ENCODE results near the gene COPS4. TPM values are rescaled to one million over a fixed set of nuclear protein-coding genes. Genes with fewer than 3 reads are reported as not detected.
A peak's percentile ranks its signal among the peaks of the same experiment; 100 is the strongest.
"Not testable (repeated sequence)": the region's sequence is repeated elsewhere in the genome, so short reads cannot be mapped to it uniquely, and the experiment has no call there.

COPS4 gene
- total RNA-seq, 1 experiment from 2014 or later = 21.9 TPM

GRCh38 chr4:83083925-83084475 lies 49.0 kb downstream of the COPS4 start:
- no peak for DNase-seq (ENCODE audit: low spot score)

DNA sequence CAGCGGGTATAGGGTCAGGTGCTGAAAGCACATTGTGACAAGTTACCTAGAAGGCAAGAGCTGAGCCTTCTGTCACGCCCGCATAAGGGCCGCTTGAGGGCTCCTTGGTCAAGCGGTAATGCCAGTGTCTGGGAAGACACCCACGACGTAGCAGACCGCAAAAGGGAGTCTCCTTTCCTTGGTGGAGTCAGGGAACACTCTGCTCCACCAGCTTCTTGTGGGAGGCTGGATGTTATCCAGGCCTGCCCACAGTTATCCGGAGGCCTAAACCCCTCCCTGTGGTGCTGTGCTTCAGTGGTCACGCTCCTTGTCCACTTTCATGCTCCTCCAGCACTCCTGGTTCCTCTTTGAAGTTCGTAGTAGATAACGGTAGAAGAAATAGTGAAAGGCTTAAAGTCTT lies 50.0 kb downstream of the COPS4 start:
- DNase-seq (ENCODE audit: low spot score) = not testable (repeated sequence)

DNA sequence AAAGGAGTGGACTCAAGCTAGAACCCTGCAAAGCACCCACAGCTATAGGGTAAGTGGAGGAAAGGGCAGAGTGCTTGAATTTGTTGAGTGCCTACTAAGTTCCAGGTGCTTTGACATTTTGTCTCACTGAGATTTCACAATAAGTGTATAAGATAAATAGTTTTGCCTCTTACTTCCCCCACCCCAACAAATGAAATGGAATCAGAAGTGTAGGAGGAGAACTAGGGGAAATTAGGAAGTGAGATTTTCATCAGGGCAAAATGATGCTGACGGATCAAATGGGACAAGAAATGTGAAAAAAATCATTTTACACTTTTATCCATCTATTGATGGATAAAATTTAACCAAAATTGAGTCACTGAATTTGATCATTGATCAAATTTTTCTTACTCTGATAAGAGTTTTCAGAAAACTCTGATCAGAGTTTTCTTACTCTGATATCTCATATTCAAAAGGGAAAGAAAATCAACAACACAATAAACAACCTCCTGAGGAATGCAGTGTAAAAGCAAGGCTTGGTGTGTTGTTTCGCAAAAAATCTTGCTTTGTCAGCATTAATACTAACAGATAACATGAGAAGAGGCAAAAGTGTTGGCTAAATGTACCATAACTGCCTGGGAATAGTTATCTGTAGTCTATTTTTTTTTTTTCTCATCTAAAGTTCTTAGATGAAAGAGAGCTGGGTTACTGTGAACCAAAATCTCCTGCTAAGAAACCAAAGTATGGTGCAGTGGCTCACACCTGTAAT lies 54.6 kb downstream of the COPS4 start:
- no peak for DNase-seq (ENCODE audit: low spot score)

- no peak for DNase-seq (ENCODE audit: low spot score)
Measured at GRCh38 chr4:83093060-83093640, 58.2 kb downstream of the COPS4 start.

GRCh38 chr4:83096397-83096796 lies 61.4 kb downstream of the COPS4 start:
- DNase-seq (ENCODE audit: low spot score) = no peak

DNA sequence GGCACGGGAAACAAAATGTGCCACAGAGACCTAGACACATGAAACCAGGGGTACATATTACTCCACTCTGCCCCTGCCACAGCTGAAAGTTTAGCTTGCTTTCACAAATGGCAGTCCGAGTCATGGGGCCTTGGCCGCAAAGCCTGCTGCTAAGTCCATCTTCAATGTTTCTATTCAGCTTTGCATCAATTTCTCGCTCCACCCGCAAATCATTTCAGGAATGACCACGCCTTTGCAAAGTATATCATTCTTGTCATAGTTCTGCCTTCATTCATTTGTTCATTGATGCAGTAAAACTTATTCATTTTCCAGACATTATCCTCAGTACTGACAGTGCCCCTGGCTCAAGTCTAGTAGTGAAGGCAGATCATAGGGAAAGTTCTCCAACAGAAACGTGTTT lies 70.0 kb downstream of the COPS4 start:
- no peak for DNase-seq (ENCODE audit: low spot score)

- no peak for DNase-seq (ENCODE audit: low spot score)
Measured at GRCh38 chr4:83107631-83108030, 72.6 kb downstream of the COPS4 start.

- no peak for DNase-seq (ENCODE audit: low spot score)
Measured at GRCh38 chr4:83108101-83108861, 73.3 kb downstream of the COPS4 start.

DNA sequence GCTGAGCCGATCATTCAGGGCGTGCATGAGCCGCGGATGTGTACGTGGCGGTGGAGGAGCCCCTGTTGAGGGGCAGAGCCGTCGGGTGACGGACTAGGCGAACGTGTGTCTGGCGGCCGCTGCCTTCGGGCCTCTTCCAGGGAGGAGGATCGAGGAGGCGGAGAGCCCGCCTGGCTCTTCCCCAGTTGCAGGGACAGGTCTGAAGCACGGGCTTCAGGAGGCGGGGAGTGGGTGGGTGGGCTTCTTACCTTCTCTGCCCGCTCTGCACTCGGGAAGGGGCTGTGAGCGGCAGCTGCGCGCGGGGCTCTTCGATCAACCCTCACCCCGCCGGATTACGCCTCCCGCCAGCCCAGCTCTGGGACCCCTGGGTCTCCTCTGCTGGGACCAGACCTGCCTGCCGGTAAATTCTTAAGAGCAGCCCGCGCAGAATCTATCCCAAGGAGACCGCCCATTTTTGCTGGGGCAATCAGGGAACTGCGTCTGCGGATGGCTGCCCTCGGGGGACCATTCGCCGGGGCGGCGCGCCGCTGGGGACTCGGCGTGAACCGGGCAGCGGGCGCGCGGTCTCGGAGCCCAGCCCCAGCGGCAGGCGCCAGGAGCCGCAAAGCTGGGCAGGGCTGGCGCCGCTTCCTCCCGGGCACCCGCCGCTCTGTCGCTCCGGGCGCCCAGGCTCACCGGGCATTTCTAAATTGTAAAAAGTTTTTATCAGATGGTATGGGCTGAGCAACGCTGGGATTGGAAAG lies 74.7 kb downstream of the COPS4 start:
- peak; percentile 54 for DNase-seq (ENCODE audit: low spot score)

DNA sequence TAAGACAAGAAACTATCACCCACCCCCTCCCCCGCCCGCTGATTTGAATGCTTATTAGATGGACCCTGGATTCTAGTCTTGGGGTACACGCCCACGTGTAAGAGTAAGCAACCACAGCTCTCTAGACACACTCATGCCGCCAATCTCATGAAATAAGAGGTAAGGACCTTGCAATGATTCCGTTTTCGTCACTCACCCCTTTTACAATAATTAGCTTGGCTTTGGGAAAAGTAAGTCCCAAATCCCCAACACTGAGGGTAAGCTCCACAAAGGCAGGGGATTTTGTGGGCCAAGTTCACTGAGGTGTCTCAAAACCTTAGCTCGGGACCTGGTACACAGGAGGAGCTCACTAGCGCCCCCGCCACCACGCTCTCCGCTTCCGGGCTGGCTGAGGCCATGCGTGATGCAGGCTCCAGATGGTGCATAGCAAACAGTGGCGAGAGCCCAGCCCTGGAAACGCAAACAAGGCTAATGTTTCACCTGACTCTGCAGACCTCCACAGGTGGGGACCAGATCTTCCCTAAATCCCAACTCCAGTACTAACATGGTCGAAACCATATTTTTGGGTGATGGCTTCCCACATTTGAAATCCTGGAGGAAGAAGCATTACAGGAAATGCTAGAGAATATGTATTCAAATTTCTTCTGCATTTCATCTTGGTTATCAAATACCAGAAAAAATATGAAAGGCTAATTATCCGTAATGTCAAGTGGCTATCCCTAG lies 75.4 kb downstream of the COPS4 start:
- DNase-seq (ENCODE audit: low spot score) = peak; percentile 97

DNA sequence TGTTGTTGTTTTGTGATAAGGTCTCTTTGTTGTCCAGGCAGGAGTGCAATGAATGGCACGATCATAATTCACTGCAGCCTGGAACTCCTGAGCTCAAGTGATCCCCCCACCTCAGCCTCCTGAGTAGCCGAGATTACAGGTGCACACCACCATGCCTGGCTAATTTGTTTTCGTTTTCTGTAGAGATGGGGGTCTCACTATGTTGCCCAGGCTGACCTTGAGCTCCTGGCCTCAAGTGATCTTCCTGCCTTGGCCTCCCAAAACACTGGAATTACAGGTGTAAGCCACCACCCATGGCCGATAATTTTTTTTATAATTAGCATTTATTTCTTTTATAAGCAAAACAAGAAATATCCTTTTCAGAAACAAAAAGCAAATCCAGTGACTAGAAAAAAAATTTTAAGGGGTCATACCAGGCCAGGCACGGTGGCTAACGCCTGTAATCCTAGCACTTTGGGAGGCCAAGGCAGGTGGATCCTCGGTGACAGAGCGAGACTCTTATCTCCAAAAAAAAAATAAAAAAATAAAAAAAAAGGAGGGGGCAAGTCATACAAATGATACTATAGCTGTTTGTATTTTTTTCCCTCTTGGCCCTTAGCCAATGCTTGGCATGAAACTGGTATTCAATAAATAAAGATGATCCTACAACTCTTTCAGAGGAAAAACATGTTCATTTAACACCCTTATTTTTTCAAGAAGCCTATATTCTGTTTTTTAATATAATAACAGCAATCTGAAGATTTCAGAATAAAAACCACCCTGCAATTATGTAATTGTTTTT lies 76.2 kb downstream of the COPS4 start:
- peak; percentile 26 for DNase-seq (ENCODE audit: low spot score)

GRCh38 chr4:83111751-83112141 lies 76.8 kb downstream of the COPS4 start:
- DNase-seq (ENCODE audit: low spot score) = not testable (repeated sequence)

DNA sequence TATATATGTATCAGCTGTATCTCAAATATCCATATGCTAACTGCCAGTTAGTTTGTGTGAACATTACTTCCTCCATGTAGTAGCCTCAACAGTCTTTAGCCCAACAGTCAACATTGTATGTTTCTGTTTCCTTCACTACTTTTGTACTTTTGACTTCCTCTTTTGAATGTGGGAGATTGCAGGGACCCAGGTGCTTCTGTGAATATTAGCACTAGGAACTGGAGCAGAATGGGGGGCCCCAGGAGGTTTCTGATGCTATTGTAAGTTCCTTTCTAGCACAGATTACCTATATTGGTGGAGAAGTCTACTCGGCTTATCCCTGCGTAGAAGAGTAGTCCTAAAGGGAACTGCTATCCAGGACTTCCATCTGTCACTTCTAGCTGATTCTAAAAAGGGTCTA lies 77.2 kb downstream of the COPS4 start:
- DNase-seq (ENCODE audit: low spot score) = no peak

DNA sequence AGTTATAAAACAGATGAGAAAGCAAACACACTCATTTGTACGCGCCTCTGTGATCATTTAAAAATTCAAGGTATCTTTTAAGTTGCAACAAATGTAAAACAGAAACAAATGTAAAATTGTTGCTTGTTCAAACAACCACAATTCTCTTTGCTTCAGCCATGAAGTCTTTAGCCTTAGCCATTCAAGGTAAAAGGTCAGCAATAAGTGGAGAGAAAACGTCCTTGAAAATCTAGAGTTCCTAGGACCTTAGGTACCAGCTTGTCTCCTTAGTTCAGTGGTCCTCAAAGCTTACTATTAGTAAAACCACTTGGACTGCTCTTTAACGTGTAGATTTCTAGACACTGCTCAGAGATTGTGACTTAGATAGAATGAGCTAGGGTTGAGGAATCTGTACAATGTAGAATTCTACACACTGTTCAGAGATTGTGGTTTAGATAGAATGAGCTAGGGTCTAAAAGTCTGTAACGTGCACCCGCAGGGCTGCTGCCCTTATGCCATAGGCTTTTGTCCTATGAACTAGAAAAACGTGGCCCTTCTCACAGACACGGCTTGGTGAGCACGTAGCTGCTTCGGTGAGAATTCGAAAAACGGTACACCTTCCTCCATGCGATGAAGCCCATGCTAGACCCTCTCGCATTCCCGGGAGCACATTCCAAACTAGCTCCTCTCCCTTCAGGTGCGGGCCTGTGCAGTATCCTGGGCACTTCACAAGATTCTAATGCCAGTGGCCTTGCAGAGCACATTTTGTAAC lies 77.9 kb downstream of the COPS4 start:
- peak; percentile 49 for DNase-seq (ENCODE audit: low spot score)

GRCh38 chr4:83113429-83113786 lies 78.4 kb downstream of the COPS4 start:
- DNase-seq (ENCODE audit: low spot score) = peak; percentile 45

GRCh38 chr4:83114576-83114975 lies 79.6 kb downstream of the COPS4 start, which contains the start of gene PLAC8:
TSS of gene PLAC8 (minus strand) at chr4:83114729. CDS start at chr4:83107921, 6,808 bp downstream.
- DNase-seq (ENCODE audit: low spot score) = peak; percentile 52

- no peak for DNase-seq (ENCODE audit: low spot score)
Measured at GRCh38 chr4:83115000-83115399, 80.0 kb downstream of the COPS4 start.

DNA sequence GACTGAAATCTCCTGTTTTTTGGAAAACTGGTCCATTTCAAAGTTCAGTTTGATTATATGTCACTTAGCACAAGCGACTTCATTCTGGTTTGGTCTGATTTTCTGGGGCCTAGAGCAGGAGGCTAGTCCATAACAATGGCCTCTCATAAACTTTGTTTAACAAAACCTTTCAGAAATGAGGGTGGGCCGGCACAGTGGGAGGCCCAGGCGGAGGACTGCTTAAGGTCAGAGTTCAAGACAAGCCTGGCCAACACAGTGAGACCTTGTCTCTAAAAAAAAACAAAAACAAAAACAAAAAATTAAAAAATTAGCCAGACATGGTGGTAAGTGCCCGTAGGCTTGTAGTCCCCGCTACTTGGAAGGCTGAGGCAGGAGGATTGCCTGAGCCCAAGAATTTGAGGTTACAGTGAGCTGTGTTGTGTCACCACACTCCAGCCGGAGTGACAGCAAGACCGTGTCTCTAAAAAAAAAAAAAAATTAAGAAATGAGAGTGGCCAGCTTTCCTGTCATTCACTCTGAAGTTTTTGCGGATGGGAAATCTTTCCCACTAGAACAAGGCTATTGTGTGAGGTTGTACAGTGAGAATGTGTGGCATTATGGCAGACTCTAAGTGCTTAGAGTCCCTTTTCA lies 80.8 kb downstream of the COPS4 start:
- no peak for DNase-seq (ENCODE audit: low spot score)

GRCh38 chr4:83118869-83119268 lies 83.9 kb downstream of the COPS4 start:
- no peak for DNase-seq (ENCODE audit: low spot score)
